Activated B cell treated with CpG ODN at 0.5 μM for 24 hours (primary cell): ENCODE measurements around the gene HDC. TPM values are rescaled to one million over a fixed set of nuclear protein-coding genes. Genes with fewer than 3 reads are reported as not detected.

Source experiments
- ATAC-seq: fragments of 200-7000 bp; cut with Tn5 transposase; one replicate; pipeline ENCODE4 v1.10.0; 2021; ENCODE audit warnings: low read depth, mild to moderate bottlenecking, moderate library complexity
- CTCF ChIA-PET: fragments of 350-600 bp; sonication (Branson Sonifier 250); formaldehyde crosslinking; loops from one replicate; lab custom pipeline; 2021; ENCODE audit warnings: antibody characterized with exemption; lab: Charles Lee
- POLR2A ChIA-PET: fragments of 350-600 bp; sonication (Branson Sonifier 250); formaldehyde crosslinking; loops from one replicate; lab custom pipeline; 2021; ENCODE audit warnings: antibody characterized with exemption; lab: Charles Lee
- DNase-seq: peaks from one replicate; pipeline ENCODE4 v3.0.0; 2022
- H3K27ac Mint-ChIP-seq: one replicate; pipeline ENCODE4 v1.8.0; 2020; ENCODE audit warnings: mixed read lengths
- H3K27me3 Mint-ChIP-seq: one replicate; pipeline ENCODE4 v1.8.0; 2021; ENCODE audit warnings: mixed read lengths
- H3K36me3 Mint-ChIP-seq: one replicate; pipeline ENCODE4 v1.8.0; 2021; ENCODE audit warnings: low read depth, mixed read lengths
- H3K4me1 Mint-ChIP-seq: one replicate; pipeline ENCODE4 v1.8.0; 2021; ENCODE audit warnings: mixed read lengths
- H3K4me3 Mint-ChIP-seq: one replicate; pipeline ENCODE4 v1.8.0; 2020; ENCODE audit warnings: mild to moderate bottlenecking, mixed read lengths
- H3K9me3 Mint-ChIP-seq: one replicate; pipeline ENCODE4 v1.8.0; 2020; ENCODE audit warnings: mixed read lengths
- intact Hi-C: fragments of 100-400 bp; cut with micrococcal nuclease; formaldehyde crosslinking; loops from one replicate; pipeline ENCODE4 v1.15.1; 2024
- total RNA-seq: library from RNA; stranded (reverse); gene quantifications from 2 replicates; pipeline ENCODE4 v1.2.3, GENCODE V29; 2022
- TF ChIP-seq, protein P1 (sequence below): fragments of 200-600 bp; IDR thresholded peaks from one replicate; pipeline ENCODE4 v1.8.0; 2022; ENCODE audit warnings: antibody characterized with exemption, mild to moderate bottlenecking

HDC gene
- total RNA-seq, 1 donor from 2014 or later: not detected

DNA sequence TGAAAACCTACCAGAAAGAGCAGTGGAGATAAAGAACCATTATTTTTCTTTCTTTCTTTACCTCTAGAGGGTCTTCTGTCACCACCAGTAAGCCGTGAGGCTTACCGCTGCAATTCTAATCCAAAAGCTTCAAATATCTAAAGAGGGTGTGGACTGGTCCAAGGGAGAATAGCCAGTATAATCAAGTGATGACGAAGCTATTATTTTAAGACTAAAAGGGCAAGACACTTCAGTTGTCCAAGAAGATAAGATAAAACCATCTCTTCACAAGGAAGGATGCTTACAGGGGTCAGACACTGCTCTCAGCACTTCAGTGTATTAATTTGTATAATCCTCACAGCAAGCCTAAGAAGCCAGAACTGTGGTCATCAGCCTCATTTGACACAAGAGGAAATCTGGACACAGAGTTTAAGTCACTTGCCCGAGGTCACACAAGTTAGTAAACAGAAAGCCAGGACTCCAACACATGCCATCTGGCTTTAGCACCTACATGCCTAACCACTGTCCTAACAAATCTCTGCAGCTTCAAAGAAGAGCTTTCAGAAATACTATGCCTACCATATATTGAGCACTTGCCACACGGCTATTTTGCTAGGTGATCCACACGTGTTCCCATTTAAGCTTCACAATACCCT, 14.6 kb downstream of the HDC start:
- no peak for ATAC-seq
- intact Hi-C loops: no loop called here
- Mint-ChIP-seq H3K4me3 (no peak overlapping the region), H3K27ac (no peak overlapping the region), H3K9me3 (no peaks in the 10 kb centered on the region), H3K27me3 (no peaks in the 10 kb centered on the region), H3K4me1 (peaks cover 9% of the 10 kb centered on the region), H3K36me3 (no peaks in the 10 kb centered on the region)
- TF ChIP-seq, protein P1, sequence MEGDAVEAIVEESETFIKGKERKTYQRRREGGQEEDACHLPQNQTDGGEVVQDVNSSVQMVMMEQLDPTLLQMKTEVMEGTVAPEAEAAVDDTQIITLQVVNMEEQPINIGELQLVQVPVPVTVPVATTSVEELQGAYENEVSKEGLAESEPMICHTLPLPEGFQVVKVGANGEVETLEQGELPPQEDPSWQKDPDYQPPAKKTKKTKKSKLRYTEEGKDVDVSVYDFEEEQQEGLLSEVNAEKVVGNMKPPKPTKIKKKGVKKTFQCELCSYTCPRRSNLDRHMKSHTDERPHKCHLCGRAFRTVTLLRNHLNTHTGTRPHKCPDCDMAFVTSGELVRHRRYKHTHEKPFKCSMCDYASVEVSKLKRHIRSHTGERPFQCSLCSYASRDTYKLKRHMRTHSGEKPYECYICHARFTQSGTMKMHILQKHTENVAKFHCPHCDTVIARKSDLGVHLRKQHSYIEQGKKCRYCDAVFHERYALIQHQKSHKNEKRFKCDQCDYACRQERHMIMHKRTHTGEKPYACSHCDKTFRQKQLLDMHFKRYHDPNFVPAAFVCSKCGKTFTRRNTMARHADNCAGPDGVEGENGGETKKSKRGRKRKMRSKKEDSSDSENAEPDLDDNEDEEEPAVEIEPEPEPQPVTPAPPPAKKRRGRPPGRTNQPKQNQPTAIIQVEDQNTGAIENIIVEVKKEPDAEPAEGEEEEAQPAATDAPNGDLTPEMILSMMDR: no peak
- no peak for DNase-seq
- CTCF ChIA-PET: no interaction called here
- POLR2A ChIA-PET: no interaction called here

DNA sequence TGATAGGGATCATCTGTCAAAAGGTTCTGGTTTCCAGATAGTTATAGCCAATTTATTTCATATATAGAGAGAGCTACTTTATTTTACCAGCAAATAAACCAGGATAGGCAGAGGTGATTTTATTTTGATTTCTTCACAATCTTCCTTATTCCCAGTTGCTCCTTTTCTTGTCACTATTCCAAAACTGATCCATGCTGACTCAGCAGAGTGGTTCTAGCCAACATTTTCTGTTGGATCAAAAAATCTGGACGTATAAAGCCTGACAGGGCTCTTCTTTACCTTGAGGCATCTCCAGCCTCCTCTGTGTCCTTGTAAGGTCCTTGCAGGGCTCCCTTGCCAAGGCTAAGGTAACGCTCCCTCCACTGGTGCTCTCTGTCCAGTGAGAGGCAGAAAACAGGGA, 15.8 kb downstream of the HDC start:
- H3K4me1 Mint-ChIP-seq: peaks cover 9% of the 10 kb centered on the region
- no peaks in the 10 kb centered on the region for H3K27me3 Mint-ChIP-seq
- no peaks in the 10 kb centered on the region for H3K36me3 Mint-ChIP-seq
- ATAC-seq (no peak), DNase-seq (no peak)
- POLR2A ChIA-PET: no interaction called here
- no peaks in the 10 kb centered on the region for H3K9me3 Mint-ChIP-seq
- no peak overlapping the region for H3K27ac Mint-ChIP-seq
- CTCF ChIA-PET: no interaction called here
- TF ChIP-seq, protein P1: no peak
- no peak overlapping the region for H3K4me3 Mint-ChIP-seq
- intact Hi-C loops: no loop called here

DNA sequence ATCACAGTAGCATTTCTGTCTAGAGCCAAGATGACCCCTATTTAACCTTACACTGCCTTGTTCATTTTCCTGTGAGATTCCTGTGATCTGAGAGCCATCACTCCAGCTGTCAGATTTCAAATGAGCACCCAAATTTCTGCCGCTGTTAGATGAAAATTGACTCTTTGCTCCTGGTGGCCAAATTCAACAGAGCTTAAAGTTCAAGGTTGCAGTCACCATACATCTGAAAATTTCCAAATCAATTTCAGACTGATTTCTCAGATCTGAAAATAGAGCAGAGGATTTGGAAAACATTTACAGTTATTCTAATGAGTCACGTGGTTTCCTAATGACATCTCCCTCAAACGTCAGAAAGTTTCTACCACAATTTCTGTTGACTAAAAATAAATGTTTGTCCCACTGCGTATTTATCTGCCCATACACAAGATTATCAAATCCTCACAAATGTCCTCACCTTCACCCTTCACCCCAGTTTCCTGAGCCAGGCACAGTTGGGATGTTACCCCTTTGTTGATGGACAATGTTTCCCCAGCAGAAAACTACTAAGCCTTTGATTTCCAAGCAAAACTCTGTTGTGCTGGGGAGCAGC, 16.4 kb downstream of the HDC start:
- Mint-ChIP-seq H3K27me3 (no peaks in the 10 kb centered on the region), H3K27ac (no peak overlapping the region), H3K4me1 (peaks cover 9% of the 10 kb centered on the region), H3K9me3 (no peaks in the 10 kb centered on the region), H3K36me3 (no peaks in the 10 kb centered on the region), H3K4me3 (no peak overlapping the region)
- DNase-seq (no peak), ATAC-seq (no peak)
- intact Hi-C loops: no loop called here
- ChIA-PET POLR2A (interaction anchor here (0.6 kb wide), 1 partner anchor 197 kb away, joined by 3 read pairs; no protein-coding TSS in a partner anchor), CTCF (no interaction called here)
- TF ChIP-seq, protein P1: no peak

DNA sequence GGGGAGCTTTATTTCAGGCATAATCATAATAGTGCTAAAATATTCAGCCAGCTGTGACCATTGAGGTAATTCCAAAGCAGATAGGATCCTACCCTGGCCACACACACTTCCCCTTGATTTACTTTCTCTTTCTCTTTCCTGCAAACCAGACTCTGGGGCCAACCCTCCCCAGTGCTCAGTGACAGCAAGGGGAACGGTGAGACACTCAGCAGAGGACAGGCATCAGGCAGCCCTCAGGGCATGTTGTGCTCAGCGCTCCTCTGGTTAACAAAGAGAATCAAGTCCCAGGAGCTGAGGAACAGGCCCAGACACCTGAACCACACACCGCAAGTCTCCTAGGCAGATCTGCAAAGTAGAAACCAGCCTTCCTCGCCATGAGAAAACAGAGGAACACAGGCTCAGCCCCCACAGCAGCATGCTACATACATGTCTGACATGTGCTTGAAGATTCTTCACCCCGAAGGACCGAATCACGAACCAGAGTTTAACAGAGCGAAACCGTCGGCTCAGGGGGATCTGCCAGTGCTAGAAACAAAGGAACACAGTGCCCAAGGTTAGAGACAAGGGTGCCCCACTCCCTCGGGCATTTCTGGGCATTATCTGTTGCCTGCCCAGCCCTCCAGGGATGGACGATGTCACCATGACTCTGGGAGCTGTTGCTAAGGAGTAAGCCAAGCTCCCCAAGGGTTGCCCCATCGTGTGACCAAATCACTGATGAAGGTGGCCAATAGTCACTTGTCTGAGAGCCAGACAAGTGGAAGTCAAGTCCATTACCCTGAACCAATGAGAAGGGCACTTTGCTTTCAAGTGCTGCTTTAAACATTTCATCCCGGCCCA, 17.5 kb downstream of the HDC start:
- Mint-ChIP-seq H3K27ac (peak overlapping the region; percentile 33), H3K9me3 (no peaks in the 10 kb centered on the region), H3K4me1 (peaks cover 9% of the 10 kb centered on the region), H3K36me3 (no peaks in the 10 kb centered on the region), H3K4me3 (peak overlapping the region; percentile 45), H3K27me3 (no peaks in the 10 kb centered on the region)
- TF ChIP-seq, protein P1: no peak
- intact Hi-C loops: no loop called here
- ATAC-seq (peak; percentile 96), DNase-seq (no peak)
- ChIA-PET CTCF (no interaction called here), POLR2A (no interaction called here)

GRCh38 chr15:50246631-50247030, 18.9 kb downstream of the HDC start:
- Mint-ChIP-seq H3K36me3 (no peaks in the 10 kb centered on the region), H3K27ac (no peak overlapping the region), H3K9me3 (no peaks in the 10 kb centered on the region), H3K27me3 (no peaks in the 10 kb centered on the region), H3K4me1 (peaks cover 9% of the 10 kb centered on the region), H3K4me3 (no peak overlapping the region)
- ChIA-PET CTCF (no interaction called here), POLR2A (no interaction called here)
- DNase-seq (no peak), ATAC-seq (no peak)
- TF ChIP-seq, protein P1: no peak
- intact Hi-C loops: no loop called here
